HG03571 (cell line): Measurements from ENCODE around the gene CARD8.

Experiments used
- ATAC-seq: cut with Tn5 transposase; IDR thresholded peaks from one replicate; pipeline ENCODE4 v1.9.1; 2021; ENCODE audit not compliant: unreplicated experiment

The CARD8 gene

GRCh38 chr19:48213959-48214358 is 41.8 kb downstream of the CARD8 start:
- ATAC-seq, result no peak

GRCh38 chr19:48210005-48210404 is 45.7 kb downstream of the CARD8 start:
- ATAC-seq, result no peak

GRCh38 chr19:48206397-48207093 is 49.2 kb downstream of the CARD8 start:
- ATAC-seq, result no peak

GRCh38 chr19:48203794-48204628 is 51.7 kb downstream of the CARD8 start:
- ATAC-seq, result peak; percentile 83

- no peak for ATAC-seq
These were observed 52.4 kb downstream of the CARD8 start for GRCh38 chr19:48203222-48203793.

GRCh38 chr19:48196933-48197665 is 58.6 kb downstream of the CARD8 start:
- ATAC-seq, result no peak

GRCh38 chr19:48196321-48196763 is 59.4 kb downstream of the CARD8 start:
- no peak for ATAC-seq

- no peak for ATAC-seq
These were observed 60.6 kb downstream of the CARD8 start for GRCh38 chr19:48194844-48195830.

GRCh38 chr19:48194041-48194843 is 61.5 kb downstream of the CARD8 start:
- ATAC-seq, result no peak

GRCh38 chr19:48192750-48193149 is 63.0 kb downstream of the CARD8 start:
- ATAC-seq, result no peak

GRCh38 chr19:48190885-48191284 is 64.8 kb downstream of the CARD8 start:
- ATAC-seq, result no peak

GRCh38 chr19:48190288-48190884 is 65.3 kb downstream of the CARD8 start:
- ATAC-seq, result no peak

GRCh38 chr19:48186541-48186991 is 69.1 kb downstream of the CARD8 start:
- peak; percentile 29 for ATAC-seq

- peak; percentile 62 for ATAC-seq
These were observed 69.7 kb downstream of the CARD8 start for GRCh38 chr19:48186015-48186414.

- ATAC-seq, result no peak
These were observed 72.4 kb downstream of the CARD8 start for GRCh38 chr19:48183356-48183755.

- no peak for ATAC-seq
These were observed 73.3 kb downstream of the CARD8 start for GRCh38 chr19:48182434-48182833.

GRCh38 chr19:48181505-48181904 is 74.2 kb downstream of the CARD8 start:
- no peak for ATAC-seq

GRCh38 chr19:48176226-48176625 is 79.5 kb downstream of the CARD8 start:
- ATAC-seq, result no peak

GRCh38 chr19:48175578-48175977 is 80.1 kb downstream of the CARD8 start:
- no peak for ATAC-seq
